ENCODE data around the gene CPTP.

GRCh38 chr1:1297802-1298424, 26.7 kb upstream of the CPTP start:
- TF ChIP-seq POLR2A (IDR thresholded peaks at IDR 0.05; ENCODE audit: low read depth, low read length) (no peak), POLR2AphosphoS5 (IDR thresholded peaks at IDR 0.05; ENCODE audit: low read depth, low read length) (no peak), TAF1 (IDR thresholded peaks at IDR 0.05; ENCODE audit: borderline replicate concordance, low read depth, low read length) (no peak)

Data from GM12892 (cell line).